HCEC 1CT (cell line): ENCODE results near the gene TUFT1.
A peak's percentile ranks its signal among the peaks of the same experiment; 100 is the strongest.
"Not testable (repeated sequence)": the region's sequence is repeated elsewhere in the genome, so short reads cannot be mapped to it uniquely, and the experiment has no call there.

ENCODE experiments used
- DNase-seq: peaks from one replicate; pipeline ENCODE4 v3.0.0-alpha.2; 2017

Gene TUFT1

DNA sequence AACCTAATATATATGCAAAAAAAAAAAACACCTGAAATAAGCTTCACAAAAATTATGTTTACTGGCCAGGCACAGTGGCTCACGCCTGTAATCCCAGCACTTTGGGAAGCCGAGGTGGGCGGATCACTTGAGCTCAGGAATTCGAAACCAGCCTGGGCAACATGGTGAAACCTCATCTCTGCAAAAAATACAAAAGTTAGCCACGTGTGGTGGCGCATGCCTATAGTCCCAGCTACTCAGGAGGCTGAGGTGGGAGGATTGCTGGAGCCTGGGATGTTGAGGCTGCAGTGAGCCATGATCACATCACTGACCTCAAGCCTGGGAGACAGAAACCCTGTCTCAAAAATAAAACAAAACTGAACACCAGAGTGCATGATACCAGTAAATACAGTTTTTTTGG is 78.9 kb downstream of the TUFT1 start:
- not testable (repeated sequence) for DNase-seq

DNA sequence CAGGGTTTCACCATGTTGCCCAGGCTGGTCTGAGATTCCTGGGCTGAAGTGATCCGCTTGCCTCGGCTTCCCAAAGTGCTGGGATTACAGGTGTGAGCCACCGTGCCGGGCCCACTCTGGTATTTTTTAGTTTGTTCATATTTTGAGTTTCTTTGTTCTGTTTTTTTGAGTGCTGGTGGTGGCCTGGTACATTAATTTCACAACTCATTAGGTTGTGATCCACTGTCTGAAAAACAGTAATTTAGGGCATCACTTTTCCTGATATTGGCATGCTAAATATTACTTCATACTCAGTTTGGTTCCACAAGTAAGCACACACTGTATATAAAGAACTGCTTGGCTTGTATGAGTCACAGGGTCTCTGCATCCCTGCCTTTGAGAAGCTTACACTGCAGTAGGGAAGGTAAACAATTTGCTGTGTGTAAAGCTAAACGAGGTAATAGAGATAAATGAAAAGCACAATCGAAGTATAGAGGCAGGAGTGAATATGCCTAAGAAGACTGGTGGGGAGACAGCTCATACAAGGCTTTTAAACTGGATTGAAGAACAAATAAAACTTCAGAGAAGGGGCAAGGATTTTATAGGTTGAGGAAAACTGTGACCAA is 79.5 kb downstream of the TUFT1 start:
- DNase-seq: peak; percentile 64

DNA sequence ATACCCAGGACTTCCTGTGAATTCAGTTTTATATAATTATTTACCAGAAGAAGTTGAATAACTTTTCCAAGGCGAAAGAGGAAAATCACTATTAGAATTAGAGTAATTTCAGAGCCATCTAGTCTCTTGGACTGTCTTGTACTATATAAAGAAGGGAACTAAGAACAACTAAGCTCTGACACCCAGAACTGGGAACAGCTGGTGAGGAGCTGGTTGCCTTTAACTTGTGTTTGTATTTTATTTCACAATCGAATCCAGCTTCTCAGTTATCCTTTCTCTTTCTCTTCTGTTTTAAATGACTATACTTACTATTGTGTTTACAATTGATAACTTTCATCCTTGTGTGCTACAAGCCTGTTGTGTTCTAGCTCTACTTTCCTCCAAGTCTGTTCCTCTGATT is 80.2 kb downstream of the TUFT1 start:
- peak; percentile 60 for DNase-seq

DNA sequence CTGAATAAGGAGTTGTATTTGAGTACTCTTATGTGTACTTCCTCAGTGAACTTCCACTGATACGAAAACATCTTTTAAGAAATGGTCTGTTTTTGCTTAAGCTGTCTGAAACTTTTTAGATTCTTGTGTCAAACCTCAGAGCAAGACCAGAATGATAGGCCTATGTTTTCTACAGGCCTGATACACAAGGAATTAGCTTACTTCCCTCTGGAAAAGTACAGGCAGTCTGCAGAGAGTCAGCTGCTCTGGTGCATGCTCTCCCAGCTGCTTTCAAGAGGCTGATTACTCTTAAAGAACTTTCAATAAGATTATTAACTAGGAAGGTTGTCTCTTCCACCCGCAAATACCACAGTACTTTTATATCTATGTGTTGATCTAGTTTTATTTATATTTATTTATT is 81.2 kb downstream of the TUFT1 start:
- DNase-seq: no peak

DNA sequence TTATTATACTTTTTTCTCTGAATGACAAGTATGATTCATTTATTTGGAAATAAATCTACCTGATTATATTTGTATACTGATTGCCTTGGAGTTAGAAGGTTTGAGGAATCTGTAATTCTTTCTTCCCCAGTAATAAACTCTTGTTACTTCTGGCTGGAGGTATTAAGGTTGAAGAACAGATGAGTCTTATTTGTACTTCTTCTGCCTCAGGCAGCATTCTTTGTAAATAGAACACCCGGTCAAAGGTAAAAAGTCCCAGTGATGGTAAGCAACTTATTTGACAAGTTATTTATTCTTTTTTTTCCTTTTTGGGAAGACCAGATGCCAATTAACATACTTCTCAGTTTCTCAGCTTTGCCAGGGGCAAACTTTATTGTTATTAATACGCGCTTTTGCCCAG is 84.7 kb downstream of the TUFT1 start:
- DNase-seq: no peak

DNA sequence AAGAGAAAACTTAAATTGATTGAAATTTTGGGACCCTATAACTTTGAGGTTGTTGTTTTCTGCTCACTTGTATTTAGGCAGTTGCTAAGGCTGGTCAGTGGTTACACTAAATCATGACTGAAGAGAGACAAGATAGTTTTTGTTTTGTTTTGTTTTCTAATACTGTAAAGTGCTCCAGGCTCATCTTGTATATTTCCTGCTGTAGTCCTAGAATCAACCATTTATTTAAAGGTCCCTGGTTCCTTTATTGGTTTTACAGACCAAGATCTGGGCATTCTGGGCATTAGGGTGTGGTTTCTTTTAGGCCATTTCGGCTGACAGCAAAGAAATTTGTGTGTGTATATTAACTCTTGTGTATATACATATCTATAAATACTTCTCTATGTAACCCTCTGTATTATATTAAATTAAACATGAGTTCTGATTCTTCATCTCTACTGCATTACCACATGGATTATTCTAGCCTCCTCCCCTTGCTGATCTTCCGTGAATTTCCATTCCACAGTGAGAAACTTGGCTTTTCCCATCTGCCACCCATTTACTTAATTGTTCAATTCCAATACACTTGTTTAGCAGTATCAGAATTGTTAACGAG is 86.7 kb downstream of the TUFT1 start:
- no peak for DNase-seq

DNA sequence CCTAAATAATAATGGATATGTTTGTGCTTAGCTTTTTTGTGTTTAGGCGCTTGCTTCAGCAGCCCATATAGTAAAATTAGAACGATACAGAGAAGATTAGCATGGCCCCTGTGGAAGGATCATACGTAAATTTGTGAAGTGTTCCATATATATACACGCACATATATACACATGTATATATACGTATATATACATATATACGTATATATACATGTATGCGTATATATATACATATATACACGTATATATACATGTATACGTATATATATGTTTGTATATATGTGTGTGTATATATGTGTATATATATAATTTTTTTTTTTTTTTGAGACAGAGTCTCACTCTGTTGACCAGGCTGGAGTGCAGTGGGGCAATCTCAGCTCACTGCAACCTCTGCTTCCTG is 89.2 kb downstream of the TUFT1 start:
- DNase-seq: no peak
